IMR-90 (cell line): Measurements from ENCODE around the gene P4HA1. TPM values are rescaled to one million over a fixed set of nuclear protein-coding genes. Genes with fewer than 3 reads are reported as not detected.

ENCODE experiments used
- ATAC-seq: fragments of 200-7000 bp; cut with Tn5 transposase; 2 replicates; pipeline ENCODE4 v1.9.1; 2020; ENCODE audit warnings: low read depth, mild to moderate bottlenecking, moderate library complexity
- BruUV-seq: library from RNA; stranded (reverse); fragments of 400-500 nt; replicated peaks from 2 replicates; lab custom pipeline; 2021; lab: Mats Ljungman, UMichigan
- CTCF ChIA-PET: fragments of 300-600 bp; formaldehyde crosslinking; extraction: SDS; loops from one replicate; lab custom pipeline; 2021; ENCODE audit warnings: antibody characterized with exemption; lab: Yijun Ruan, JAX
- POLR2A ChIA-PET: fragments of 300-600 bp; sonication (Branson Sonifier 250); formaldehyde crosslinking; loops from one replicate; lab custom pipeline; 2022; ENCODE audit warnings: antibody characterized with exemption; ENCODE audit not compliant: unreplicated experiment; lab: Charles Lee
- DNase-seq: peaks from one replicate; pipeline ENCODE4 v3.0.0; 2013
- H2AFZ ChIP-seq: replicated peaks from 2 replicates; pipeline ENCODE3; 2013; ENCODE audit warnings: low read length, mild to moderate bottlenecking; ENCODE audit not compliant: poor library complexity
- H2AK5ac ChIP-seq: 2 replicates; pipeline ENCODE4 v1.6.1; 2013; ENCODE audit warnings: low read depth, low read length, inconsistent platforms
- H2AK9ac ChIP-seq: replicated peaks from 2 replicates; pipeline ENCODE3; 2013; ENCODE audit warnings: mild to moderate bottlenecking, low read depth, low read length, moderate library complexity; ENCODE audit not compliant: poor library complexity
- H2BK120ac ChIP-seq: 2 replicates; pipeline ENCODE4 v1.6.1; 2013; ENCODE audit warnings: low read depth, low read length, inconsistent platforms
- H2BK15ac ChIP-seq: 3 replicates; pipeline ENCODE4 v1.6.1; 2013; ENCODE audit warnings: low read depth, low read length, inconsistent platforms
- H2BK20ac ChIP-seq: 2 replicates; pipeline ENCODE4 v1.6.1; 2013; ENCODE audit warnings: low read depth, mild to moderate bottlenecking, inconsistent platforms, low read length, moderate library complexity
- H2BK5ac ChIP-seq: 2 replicates; pipeline ENCODE4 v1.6.1; 2013; ENCODE audit warnings: mild to moderate bottlenecking, low read depth, low read length, inconsistent platforms; ENCODE audit not compliant: poor library complexity, severe bottlenecking
- H3K14ac ChIP-seq: replicated peaks from 2 replicates; pipeline ENCODE4 v1.6.1; 2013; ENCODE audit warnings: low read depth, low read length, inconsistent platforms
- H3K18ac ChIP-seq: 2 replicates; pipeline ENCODE4 v1.6.1; 2013; ENCODE audit warnings: low read depth, low read length, control low read depth
- H3K23ac ChIP-seq: 2 replicates; pipeline ENCODE4 v1.6.1; 2013; ENCODE audit warnings: low read depth, low read length, inconsistent platforms
- H3K27ac ChIP-seq: 2 replicates; pipeline ENCODE4 v1.5.1; 2013; ENCODE audit warnings: mild to moderate bottlenecking, control low read depth, low read length; ENCODE audit not compliant: insufficient read depth
- H3K27me3 ChIP-seq: 2 replicates; pipeline ENCODE4 v1.6.1; 2013; ENCODE audit warnings: low read length; ENCODE audit not compliant: control insufficient read depth, insufficient read depth
- H3K36me3 ChIP-seq: 2 replicates; pipeline ENCODE4 v1.6.1; 2013; ENCODE audit warnings: low read length, mixed read lengths; ENCODE audit not compliant: control insufficient read depth, insufficient read depth
- H3K4ac ChIP-seq: 2 replicates; pipeline ENCODE4 v1.6.1; 2013; ENCODE audit warnings: low read depth, low read length, inconsistent platforms
- H3K4me1 ChIP-seq: 2 replicates; pipeline ENCODE4 v1.6.1; 2013; ENCODE audit warnings: low read length, mixed read lengths; ENCODE audit not compliant: control insufficient read depth, insufficient read depth
- H3K4me2 ChIP-seq: 2 replicates; pipeline ENCODE4 v1.6.1; 2013; ENCODE audit warnings: low read depth, mild to moderate bottlenecking, control low read depth, low read length, moderate library complexity
- H3K4me3 ChIP-seq: 2 replicates; pipeline ENCODE4 v1.5.1; 2013; ENCODE audit warnings: low read depth, mild to moderate bottlenecking, control low read depth, low read length, moderate library complexity; ENCODE audit not compliant: insufficient read depth
- H3K56ac ChIP-seq: 2 replicates; pipeline ENCODE4 v1.6.1; 2013; ENCODE audit warnings: low read length, inconsistent platforms; ENCODE audit not compliant: insufficient read depth; ENCODE audit errors: extremely low read depth
- H3K79me1 ChIP-seq, 2 experiments: 2 replicates each; pipeline ENCODE4 v1.6.1; 2013; ENCODE audit warnings: low read length in 2 of 2, inconsistent platforms in 1 of 2, low read depth in 1 of 2
- H3K9ac ChIP-seq: 2 replicates; pipeline ENCODE4 v1.6.1; 2013; ENCODE audit warnings: low read depth, low read length, control low read depth
- H3K9me1 ChIP-seq: 2 replicates; pipeline ENCODE4 v1.6.1; 2013; ENCODE audit warnings: low read length, inconsistent platforms; ENCODE audit not compliant: insufficient read depth
- H3K9me3 ChIP-seq: 2 replicates; pipeline ENCODE4 v1.6.1; 2013; ENCODE audit warnings: low read length; ENCODE audit not compliant: control insufficient read depth, insufficient read depth
- H4K20me1 ChIP-seq: 2 replicates; pipeline ENCODE4 v1.6.1; 2013; ENCODE audit warnings: low read length, inconsistent platforms; ENCODE audit not compliant: insufficient read depth
- H4K5ac ChIP-seq: 2 replicates; pipeline ENCODE4 v1.6.1; 2013; ENCODE audit warnings: mild to moderate bottlenecking, low read depth, low read length, control low read depth
- H4K8ac ChIP-seq, 2 experiments: 2 replicates each; pipeline ENCODE4 v1.6.1; 2013; ENCODE audit warnings: low read depth in 2 of 2, low read length in 2 of 2, control low read depth in 1 of 2, inconsistent platforms in 1 of 2
- H4K91ac ChIP-seq: 2 replicates; pipeline ENCODE4 v1.6.1; 2013; ENCODE audit warnings: low read depth, low read length, inconsistent platforms; ENCODE audit not compliant: insufficient read depth
- BHLHE40 ChIP-seq: fragments of 150-350 bp; IDR thresholded peaks from 2 replicates; pipeline ENCODE4 v1.6.1; 2016; ENCODE audit warnings: mild to moderate bottlenecking, low read depth, low read length
- CEBPB ChIP-seq: IDR thresholded peaks from 2 replicates; pipeline ENCODE4 v1.6.1; 2012; ENCODE audit warnings: low read depth, low read length, improper control_type of control experiment
- CHD1 ChIP-seq: IDR thresholded peaks from 2 replicates; pipeline ENCODE4 v1.6.1; 2012; ENCODE audit warnings: low read depth, low read length, improper control_type of control experiment
- FOS ChIP-seq: fragments of 150-350 bp; IDR thresholded peaks from 2 replicates; pipeline ENCODE4 v1.6.1; 2016; ENCODE audit warnings: low read depth, low read length
- MAFK ChIP-seq: IDR thresholded peaks from 2 replicates; pipeline ENCODE4 v1.6.1; 2012; ENCODE audit warnings: low read depth, low read length, improper control_type of control experiment
- MAZ ChIP-seq: IDR thresholded peaks from 2 replicates; pipeline ENCODE4 v1.6.1; 2012; ENCODE audit warnings: low read depth, mild to moderate bottlenecking, low read length, improper control_type of control experiment, moderate library complexity, borderline replicate concordance
- MXI1 ChIP-seq: IDR thresholded peaks from 2 replicates; pipeline ENCODE4 v1.6.1; 2012; ENCODE audit warnings: low read depth, mild to moderate bottlenecking, low read length, moderate library complexity, borderline replicate concordance
- NFE2L2 ChIP-seq: fragments of 150-350 bp; IDR thresholded peaks from 2 replicates; pipeline ENCODE4 v1.6.1; 2016; ENCODE audit warnings: low read depth, mild to moderate bottlenecking, low read length
- POLR2A ChIP-seq: IDR thresholded peaks from 2 replicates; pipeline ENCODE4 v1.6.1; 2012; ENCODE audit warnings: mild to moderate bottlenecking, low read depth, low read length
- RAD21 ChIP-seq: IDR thresholded peaks from 2 replicates; pipeline ENCODE4 v1.6.1; 2012; ENCODE audit warnings: low read length, improper control_type of control experiment
- RCOR1 ChIP-seq: IDR thresholded peaks from 2 replicates; pipeline ENCODE4 v1.6.1; 2012; ENCODE audit warnings: mild to moderate bottlenecking, low read length, improper control_type of control experiment; ENCODE audit not compliant: insufficient replicate concordance
- RFX5 ChIP-seq: IDR thresholded peaks from 2 replicates; pipeline ENCODE4 v1.8.0; 2012; ENCODE audit warnings: low read depth, mild to moderate bottlenecking, low read length, moderate library complexity
- SMC3 ChIP-seq: fragments of 150-350 bp; IDR thresholded peaks from 2 replicates; pipeline ENCODE4 v1.6.1; 2016; ENCODE audit warnings: low read depth, mild to moderate bottlenecking, antibody characterized with exemption, low read length, moderate library complexity
- WGBS, 2 experiments: methylation state at CpG; one replicate each; pipeline versions ENCODE4 v1.1.5 to v1.1.7; 2013; ENCODE audit warnings: missing lambda C conversion rate in 2 of 2; ENCODE audit not compliant: insufficient read length in 1 of 2; ENCODE audit errors: extremely low coverage in 2 of 2; 5-methylcytosine and 5-hydroxymethylcytosine counted together
- dilution Hi-C: fragments of 300-500 bp; cut with HindIII; formaldehyde crosslinking; loops from one replicate; pipeline ENCODE4 v1.14.3; 2018; ENCODE audit warnings: low sequenced_read_pairs; ENCODE audit not compliant: unreplicated experiment
- in situ Hi-C: fragments of 300-500 bp; cut with MboI; formaldehyde crosslinking; loops from 3 replicates; pipeline ENCODE4 v1.14.3; 2019; ENCODE audit warnings: low sequenced_read_pairs, inconsistent platforms, mixed read lengths
- intact Hi-C: fragments of 100-400 bp; cut with micrococcal nuclease; formaldehyde crosslinking; loops from 2 replicates; pipeline ENCODE4 v1.10.0; 2022
- polyA plus RNA-seq, 3 experiments: library from polyadenylated mRNA; depleted of rRNA; stranded (reverse); fragments of >200 nt; gene quantifications; 2 replicates each; pipeline ENCODE4 v1.2.3, GENCODE V29; 2012; ENCODE audit warnings: low replicate concordance in 1 of 3
- total RNA-seq: library from RNA; depleted of rRNA; stranded (reverse); fragments of >200 nt; gene quantifications from 2 replicates; pipeline ENCODE4 v1.2.3, GENCODE V29; 2012
- TF ChIP-seq, protein P1 (sequence below): fragments of 150-350 bp; IDR thresholded peaks from 2 replicates; pipeline ENCODE4 v1.6.1; 2017; ENCODE audit warnings: mild to moderate bottlenecking, antibody characterized with exemption, low read length, low read depth
- TF ChIP-seq, protein P2 (sequence below): conservative IDR thresholded peaks from 2 replicates; pipeline ENCODE4 v1.5.1; 2012; ENCODE audit warnings: mild to moderate bottlenecking, low read depth, low read length, improper control_type of control experiment
- TF ChIP-seq, protein P3 (sequence below): fragments of 150-350 bp; IDR thresholded peaks from 2 replicates; pipeline ENCODE4 v1.6.1; 2016; ENCODE audit warnings: low read depth, mild to moderate bottlenecking, low read length, moderate library complexity, borderline replicate concordance

Gene P4HA1
- total and polyA plus RNA-seq, 2 of the 4 experiments (the other 2 are of a cell fraction): 178 to 241 TPM

DNA sequence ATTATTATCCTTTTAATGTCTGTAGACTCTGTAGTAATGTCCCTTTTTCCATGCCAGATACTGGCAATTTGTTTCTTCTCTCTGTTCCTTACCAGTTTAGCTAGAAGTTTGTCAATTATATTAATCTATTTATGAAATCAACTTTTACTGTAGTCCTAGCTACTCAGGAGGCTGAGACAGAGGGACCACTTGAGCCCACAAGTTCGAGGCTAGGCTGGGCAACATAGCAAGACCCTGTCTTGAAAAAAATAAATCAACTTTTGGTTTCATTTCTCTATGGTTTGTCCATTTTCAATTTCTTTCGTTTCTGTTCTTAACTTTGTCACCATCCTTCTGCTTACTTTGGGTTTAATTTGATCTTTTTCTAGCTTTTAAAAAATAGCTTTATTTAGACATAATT is 99.6 kb downstream of the P4HA1 start:
- peaks cover 2% of the 10 kb centered on the region; the same call in 1 of the 2 replicates for H3K4me1 ChIP-seq
- CTCF ChIA-PET: no interaction called here
- H3K4me3 ChIP-seq: no peak overlapping the region
- H3K18ac ChIP-seq: no peak overlapping the region
- BruUV-seq: no TSS peak
- H3K4me2 ChIP-seq: no peak overlapping the region
- no peak overlapping the region for H3K27ac ChIP-seq
- no peak overlapping the region for H2AK9ac ChIP-seq
- H3K56ac ChIP-seq: no peak overlapping the region
- H4K5ac ChIP-seq: no peak overlapping the region
- H3K36me3 ChIP-seq: peaks cover 6% of the 10 kb centered on the region
- no peak overlapping the region for H2AFZ ChIP-seq
- no peak overlapping the region for H4K8ac ChIP-seq
- no peak overlapping the region for H3K23ac ChIP-seq
- POLR2A ChIA-PET: no interaction called here
- dilution Hi-C loops (no loop called here), in situ Hi-C loops (no loop called here), intact Hi-C loops (no loop called here)
- H2BK120ac ChIP-seq: no peak overlapping the region
- no peaks in the 10 kb centered on the region; the same call in 1 of the 2 replicates for H4K20me1 ChIP-seq
- no peak overlapping the region for H3K9ac ChIP-seq
- no peak for DNase-seq
- H3K4ac ChIP-seq: no peak overlapping the region
- no peak overlapping the region for H3K14ac ChIP-seq
- H4K91ac ChIP-seq: no peak overlapping the region
- no peak overlapping the region for H2BK5ac ChIP-seq
- H3K27me3 ChIP-seq: no peaks in the 10 kb centered on the region
- no peak overlapping the region for H2BK20ac ChIP-seq
- ATAC-seq: no peak
- no peak overlapping the region for H2AK5ac ChIP-seq
- H3K79me1 ChIP-seq: no peaks in the 10 kb centered on the region
- TF ChIP-seq, protein P1, sequence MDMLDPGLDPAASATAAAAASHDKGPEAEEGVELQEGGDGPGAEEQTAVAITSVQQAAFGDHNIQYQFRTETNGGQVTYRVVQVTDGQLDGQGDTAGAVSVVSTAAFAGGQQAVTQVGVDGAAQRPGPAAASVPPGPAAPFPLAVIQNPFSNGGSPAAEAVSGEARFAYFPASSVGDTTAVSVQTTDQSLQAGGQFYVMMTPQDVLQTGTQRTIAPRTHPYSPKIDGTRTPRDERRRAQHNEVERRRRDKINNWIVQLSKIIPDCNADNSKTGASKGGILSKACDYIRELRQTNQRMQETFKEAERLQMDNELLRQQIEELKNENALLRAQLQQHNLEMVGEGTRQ: no peak
- TF ChIP-seq, protein P2, sequence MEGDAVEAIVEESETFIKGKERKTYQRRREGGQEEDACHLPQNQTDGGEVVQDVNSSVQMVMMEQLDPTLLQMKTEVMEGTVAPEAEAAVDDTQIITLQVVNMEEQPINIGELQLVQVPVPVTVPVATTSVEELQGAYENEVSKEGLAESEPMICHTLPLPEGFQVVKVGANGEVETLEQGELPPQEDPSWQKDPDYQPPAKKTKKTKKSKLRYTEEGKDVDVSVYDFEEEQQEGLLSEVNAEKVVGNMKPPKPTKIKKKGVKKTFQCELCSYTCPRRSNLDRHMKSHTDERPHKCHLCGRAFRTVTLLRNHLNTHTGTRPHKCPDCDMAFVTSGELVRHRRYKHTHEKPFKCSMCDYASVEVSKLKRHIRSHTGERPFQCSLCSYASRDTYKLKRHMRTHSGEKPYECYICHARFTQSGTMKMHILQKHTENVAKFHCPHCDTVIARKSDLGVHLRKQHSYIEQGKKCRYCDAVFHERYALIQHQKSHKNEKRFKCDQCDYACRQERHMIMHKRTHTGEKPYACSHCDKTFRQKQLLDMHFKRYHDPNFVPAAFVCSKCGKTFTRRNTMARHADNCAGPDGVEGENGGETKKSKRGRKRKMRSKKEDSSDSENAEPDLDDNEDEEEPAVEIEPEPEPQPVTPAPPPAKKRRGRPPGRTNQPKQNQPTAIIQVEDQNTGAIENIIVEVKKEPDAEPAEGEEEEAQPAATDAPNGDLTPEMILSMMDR: no peak
- TF ChIP-seq POLR2A (no peak), MXI1 (no peak), NFE2L2 (no peak), FOS (no peak), RCOR1 (no peak), BHLHE40 (no peak), CHD1 (no peak), RAD21 (no peak), MAZ (no peak), SMC3 (no peak), RFX5 (no peak), MAFK (no peak), CEBPB (no peak)
- TF ChIP-seq, protein P3, sequence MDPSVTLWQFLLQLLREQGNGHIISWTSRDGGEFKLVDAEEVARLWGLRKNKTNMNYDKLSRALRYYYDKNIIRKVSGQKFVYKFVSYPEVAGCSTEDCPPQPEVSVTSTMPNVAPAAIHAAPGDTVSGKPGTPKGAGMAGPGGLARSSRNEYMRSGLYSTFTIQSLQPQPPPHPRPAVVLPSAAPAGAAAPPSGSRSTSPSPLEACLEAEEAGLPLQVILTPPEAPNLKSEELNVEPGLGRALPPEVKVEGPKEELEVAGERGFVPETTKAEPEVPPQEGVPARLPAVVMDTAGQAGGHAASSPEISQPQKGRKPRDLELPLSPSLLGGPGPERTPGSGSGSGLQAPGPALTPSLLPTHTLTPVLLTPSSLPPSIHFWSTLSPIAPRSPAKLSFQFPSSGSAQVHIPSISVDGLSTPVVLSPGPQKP: no peak
- H3K9me1 ChIP-seq: peaks cover 2% of the 10 kb centered on the region; the same call in 1 of the 2 replicates
- no peak overlapping the region for H2BK15ac ChIP-seq
- H3K9me3 ChIP-seq: no peaks in the 10 kb centered on the region
- no CpG with 5 or more reads among the region's 2 CpGs for WGBS, 2 experiments
